ENCODE data around the gene CRYL1.

DNA sequence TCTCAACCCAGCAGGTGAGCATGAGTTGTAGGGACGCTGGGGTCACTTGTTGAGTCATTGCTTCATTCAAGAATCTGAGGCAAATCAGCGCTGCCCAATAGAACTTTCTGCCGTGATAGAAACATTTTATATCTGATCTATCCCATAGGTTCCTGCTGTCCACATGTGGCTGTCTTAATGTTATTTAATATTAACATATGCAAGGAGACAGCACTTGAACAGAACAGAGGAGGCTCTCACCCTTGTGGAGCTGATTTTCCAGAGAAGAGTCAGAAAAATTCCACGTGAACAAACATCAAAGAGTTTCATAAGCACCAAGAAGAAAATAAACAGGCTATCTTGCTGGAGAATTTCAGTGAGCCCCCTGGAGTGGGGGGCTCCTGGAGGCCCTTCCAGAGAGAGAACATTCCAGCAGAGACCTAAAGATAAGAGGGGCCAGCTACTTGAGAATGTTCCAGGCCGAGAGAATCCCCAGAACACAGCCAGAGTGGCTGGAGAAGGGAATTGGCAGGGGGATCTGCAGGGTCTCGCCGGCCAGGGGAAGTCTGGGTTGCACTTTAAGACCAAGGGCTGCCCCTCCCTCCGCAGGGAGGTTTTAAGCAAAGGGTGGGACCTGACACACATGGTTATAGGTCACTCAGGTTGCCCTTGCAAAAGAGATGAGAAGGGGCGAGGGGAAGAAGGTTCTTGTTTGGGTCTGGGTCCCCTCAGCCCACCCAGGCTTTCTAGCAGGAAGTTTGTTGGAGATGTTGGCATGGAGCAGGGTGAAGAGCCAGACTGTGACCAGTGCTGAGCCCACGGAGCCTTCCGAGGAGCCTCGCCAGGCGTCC lies 135.7 kb downstream of the CRYL1 start:
- TF ChIP-seq POLR2A (IDR thresholded peaks at IDR 0.05) (no peak), POLR2AphosphoS5 (IDR thresholded peaks at IDR 0.05) (no peak), EP300 (IDR thresholded peaks at IDR 0.05; ENCODE audit: low read depth) (no peak)
- TF ChIP-seq, protein P1, sequence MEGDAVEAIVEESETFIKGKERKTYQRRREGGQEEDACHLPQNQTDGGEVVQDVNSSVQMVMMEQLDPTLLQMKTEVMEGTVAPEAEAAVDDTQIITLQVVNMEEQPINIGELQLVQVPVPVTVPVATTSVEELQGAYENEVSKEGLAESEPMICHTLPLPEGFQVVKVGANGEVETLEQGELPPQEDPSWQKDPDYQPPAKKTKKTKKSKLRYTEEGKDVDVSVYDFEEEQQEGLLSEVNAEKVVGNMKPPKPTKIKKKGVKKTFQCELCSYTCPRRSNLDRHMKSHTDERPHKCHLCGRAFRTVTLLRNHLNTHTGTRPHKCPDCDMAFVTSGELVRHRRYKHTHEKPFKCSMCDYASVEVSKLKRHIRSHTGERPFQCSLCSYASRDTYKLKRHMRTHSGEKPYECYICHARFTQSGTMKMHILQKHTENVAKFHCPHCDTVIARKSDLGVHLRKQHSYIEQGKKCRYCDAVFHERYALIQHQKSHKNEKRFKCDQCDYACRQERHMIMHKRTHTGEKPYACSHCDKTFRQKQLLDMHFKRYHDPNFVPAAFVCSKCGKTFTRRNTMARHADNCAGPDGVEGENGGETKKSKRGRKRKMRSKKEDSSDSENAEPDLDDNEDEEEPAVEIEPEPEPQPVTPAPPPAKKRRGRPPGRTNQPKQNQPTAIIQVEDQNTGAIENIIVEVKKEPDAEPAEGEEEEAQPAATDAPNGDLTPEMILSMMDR (IDR thresholded peaks at IDR 0.05) = no peak

Data from transverse colon (tissue), 4 donors.